Measurements from ENCODE around the gene COL26A1. TPM values are rescaled to one million over a fixed set of nuclear protein-coding genes. Genes with fewer than 3 reads are reported as not detected.

The COL26A1 gene
- total RNA-seq, 1 experiment from 2014 or later: not detected

DNA sequence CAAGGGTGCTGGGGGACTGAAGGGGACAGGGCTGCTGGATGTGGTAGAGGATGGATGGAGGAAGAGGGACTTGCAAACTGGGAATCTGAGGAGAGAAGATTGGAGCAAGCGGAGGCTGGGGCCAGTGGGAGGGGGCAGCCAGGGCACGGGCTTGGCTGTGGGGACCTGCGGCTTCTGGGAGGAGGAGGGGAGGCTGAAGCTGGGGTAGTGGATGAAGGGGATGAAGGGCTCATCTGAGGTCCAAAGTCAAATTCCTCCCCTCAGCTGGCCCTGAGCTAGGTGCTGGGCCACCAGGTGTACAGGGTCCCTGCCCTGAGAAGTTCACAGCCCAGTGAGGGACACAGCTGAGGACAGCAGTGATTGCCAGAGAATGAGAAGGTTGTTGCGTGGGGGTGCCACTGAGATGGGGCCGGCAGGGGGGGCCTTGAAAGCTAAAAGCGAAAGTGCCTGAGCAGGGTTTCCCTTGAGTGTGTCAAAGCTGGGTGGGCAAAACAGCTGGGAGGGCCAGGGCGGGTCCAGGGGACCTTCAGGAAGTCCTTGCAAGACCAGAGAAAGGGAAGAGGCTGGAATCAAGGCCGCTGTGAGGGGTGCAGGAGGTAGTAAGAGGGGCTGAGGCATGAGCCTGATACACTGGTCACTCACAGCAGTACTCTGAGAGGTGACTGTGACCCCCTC is 191.2 kb downstream of the COL26A1 start:
- H3K4me1 ChIP-seq (ENCODE audit: low read length): no peaks in the 10 kb centered on the region
- DNase-seq: no peak
- no peaks in the 10 kb centered on the region for H3K36me3 ChIP-seq (ENCODE audit: insufficient read depth, low read length)
- H3K9ac ChIP-seq (ENCODE audit: low read length): no peak overlapping the region
- no peak overlapping the region for H2AFZ ChIP-seq (ENCODE audit: low read length)
- H3K27ac ChIP-seq (ENCODE audit: low read length): no peak overlapping the region
- no peak overlapping the region for H3K4me3 ChIP-seq (ENCODE audit: low read length)
- no peak overlapping the region for H3K4me2 ChIP-seq (ENCODE audit: low read depth, low read length, poor library complexity, severe bottlenecking)
- H3K27me3 ChIP-seq (ENCODE audit: low read length): no peaks in the 10 kb centered on the region
- H3K9me2 ChIP-seq (replicated peaks; ENCODE audit: insufficient read depth, low read length): no peaks in the 10 kb centered on the region
- no peaks in the 10 kb centered on the region for H4K20me1 ChIP-seq (ENCODE audit: insufficient read depth, low read depth, low read length)
- no peaks in the 10 kb centered on the region for H3K79me2 ChIP-seq (ENCODE audit: low read length)
- no peaks in the 10 kb centered on the region for H3K9me3 ChIP-seq (ENCODE audit: low read length)

DNA sequence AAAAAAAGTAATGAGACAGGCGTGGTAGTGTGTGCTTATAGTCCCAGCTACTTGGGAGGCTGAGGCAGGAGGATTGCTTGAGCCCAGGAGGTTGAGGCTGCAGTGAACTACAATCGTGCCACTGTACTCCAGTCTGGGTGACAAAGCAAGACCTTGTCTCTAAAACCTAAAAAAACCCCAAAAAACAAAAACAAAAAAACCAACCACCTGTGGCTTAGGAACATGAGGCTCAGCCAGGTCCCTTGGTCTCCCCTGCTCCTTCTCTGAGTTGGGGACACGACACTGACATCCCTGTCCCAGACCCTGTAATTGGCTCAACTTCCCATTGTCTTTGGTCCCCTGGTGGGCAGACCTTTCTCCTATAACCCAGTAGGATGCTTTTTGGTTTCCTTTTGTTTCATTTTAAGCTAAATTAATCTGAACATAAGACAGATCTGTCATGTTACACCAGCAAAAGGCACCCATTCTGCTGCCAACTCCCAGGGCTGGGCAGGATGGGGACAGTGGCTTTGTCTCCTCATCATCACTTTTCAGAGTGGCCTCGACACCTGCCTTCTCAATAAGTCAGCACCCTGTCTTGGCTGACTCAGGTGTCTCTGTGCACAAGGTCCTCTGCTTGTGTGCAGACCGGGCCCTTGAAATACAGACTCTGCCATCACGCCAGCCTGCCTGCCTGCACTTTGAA is 192.1 kb downstream of the COL26A1 start:
- Histone ChIP-seq H3K36me3 (ENCODE audit: insufficient read depth, low read length) (no peaks in the 10 kb centered on the region), H3K9me2 (replicated peaks; ENCODE audit: insufficient read depth, low read length) (no peaks in the 10 kb centered on the region), H3K4me2 (ENCODE audit: low read depth, low read length, poor library complexity, severe bottlenecking) (no peak overlapping the region), H3K4me1 (ENCODE audit: low read length) (no peaks in the 10 kb centered on the region), H4K20me1 (ENCODE audit: insufficient read depth, low read depth, low read length) (no peaks in the 10 kb centered on the region), H3K4me3 (ENCODE audit: low read length) (no peak overlapping the region), H3K27ac (ENCODE audit: low read length) (no peak overlapping the region), H3K9me3 (ENCODE audit: low read length) (no peaks in the 10 kb centered on the region), H3K79me2 (ENCODE audit: low read length) (no peaks in the 10 kb centered on the region), H2AFZ (ENCODE audit: low read length) (no peak overlapping the region), H3K27me3 (ENCODE audit: low read length) (no peaks in the 10 kb centered on the region), H3K9ac (ENCODE audit: low read length) (no peak overlapping the region)
- no peak for DNase-seq

GRCh38 chr7:101555269-101555920 is 192.7 kb downstream of the COL26A1 start:
- Histone ChIP-seq H3K9me2 (replicated peaks; ENCODE audit: insufficient read depth, low read length) (no peaks in the 10 kb centered on the region), H3K9me3 (ENCODE audit: low read length) (no peaks in the 10 kb centered on the region), H3K4me3 (ENCODE audit: low read length) (no peak overlapping the region), H3K4me1 (ENCODE audit: low read length) (no peaks in the 10 kb centered on the region), H3K27ac (ENCODE audit: low read length) (no peak overlapping the region), H3K4me2 (ENCODE audit: low read depth, low read length, poor library complexity, severe bottlenecking) (no peak overlapping the region), H3K79me2 (ENCODE audit: low read length) (no peaks in the 10 kb centered on the region), H3K9ac (ENCODE audit: low read length) (no peak overlapping the region), H2AFZ (ENCODE audit: low read length) (no peak overlapping the region), H4K20me1 (ENCODE audit: insufficient read depth, low read depth, low read length) (no peaks in the 10 kb centered on the region), H3K27me3 (ENCODE audit: low read length) (no peaks in the 10 kb centered on the region), H3K36me3 (ENCODE audit: insufficient read depth, low read length) (no peaks in the 10 kb centered on the region)
- no peak for DNase-seq

DNA sequence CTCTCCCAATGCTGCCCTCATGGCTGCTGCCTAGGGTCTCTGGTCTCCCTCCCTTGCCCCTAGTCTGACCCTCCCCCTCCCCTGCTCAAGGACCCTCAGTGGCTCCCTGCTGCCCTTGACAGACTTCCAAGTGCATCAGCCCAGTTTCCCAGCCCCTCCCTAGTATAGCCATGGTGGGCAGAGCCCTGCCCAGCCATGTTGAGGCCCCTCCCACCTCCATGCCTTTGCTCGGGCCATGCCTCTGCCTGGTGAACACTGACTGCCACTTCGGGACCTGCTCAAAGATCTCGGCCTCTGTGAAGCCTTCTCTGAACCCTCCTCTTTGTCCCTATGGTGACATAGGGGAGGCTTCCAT is 193.2 kb downstream of the COL26A1 start:
- H3K79me2 ChIP-seq (ENCODE audit: low read length): no peaks in the 10 kb centered on the region
- no peaks in the 10 kb centered on the region for H3K36me3 ChIP-seq (ENCODE audit: insufficient read depth, low read length)
- no peak overlapping the region for H3K4me3 ChIP-seq (ENCODE audit: low read length)
- H4K20me1 ChIP-seq (ENCODE audit: insufficient read depth, low read depth, low read length): no peaks in the 10 kb centered on the region
- H3K27ac ChIP-seq (ENCODE audit: low read length): no peak overlapping the region
- no peaks in the 10 kb centered on the region for H3K9me3 ChIP-seq (ENCODE audit: low read length)
- H3K4me1 ChIP-seq (ENCODE audit: low read length): no peaks in the 10 kb centered on the region
- no peak overlapping the region for H2AFZ ChIP-seq (ENCODE audit: low read length)
- H3K9me2 ChIP-seq (replicated peaks; ENCODE audit: insufficient read depth, low read length): no peaks in the 10 kb centered on the region
- H3K4me2 ChIP-seq (ENCODE audit: low read depth, low read length, poor library complexity, severe bottlenecking): no peak overlapping the region
- H3K27me3 ChIP-seq (ENCODE audit: low read length): no peaks in the 10 kb centered on the region
- no peak overlapping the region for H3K9ac ChIP-seq (ENCODE audit: low read length)
- no peak for DNase-seq

DNA sequence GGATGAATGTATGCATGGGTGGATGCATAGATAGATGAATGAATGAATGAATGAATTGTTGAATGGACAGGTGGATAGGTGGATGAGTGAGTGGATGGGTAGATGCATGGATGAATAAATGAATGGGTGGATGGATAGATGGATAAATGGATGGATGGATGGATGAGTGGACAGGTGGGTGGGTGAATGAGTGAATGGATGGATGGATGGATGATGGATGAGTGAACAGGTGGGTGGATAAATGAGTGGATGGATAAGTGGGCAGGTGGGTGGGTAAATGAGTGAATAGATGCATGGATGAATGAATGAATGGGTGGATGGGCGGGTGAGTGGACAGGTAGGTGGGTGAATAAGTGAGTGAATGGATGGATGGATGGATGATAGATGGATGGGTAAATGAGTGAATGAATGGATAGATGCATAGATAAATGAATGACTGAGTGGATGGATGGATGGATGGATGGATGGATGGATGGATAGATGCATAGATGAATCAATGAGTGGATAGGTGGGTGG is 193.8 kb downstream of the COL26A1 start:
- H3K4me3 ChIP-seq (ENCODE audit: low read length): no peak overlapping the region
- H2AFZ ChIP-seq (ENCODE audit: low read length): no peak overlapping the region
- no peak overlapping the region for H3K27ac ChIP-seq (ENCODE audit: low read length)
- H3K9me2 ChIP-seq (replicated peaks; ENCODE audit: insufficient read depth, low read length): no peaks in the 10 kb centered on the region
- H3K36me3 ChIP-seq (ENCODE audit: insufficient read depth, low read length): no peaks in the 10 kb centered on the region
- no peaks in the 10 kb centered on the region for H3K9me3 ChIP-seq (ENCODE audit: low read length)
- no peaks in the 10 kb centered on the region for H3K4me1 ChIP-seq (ENCODE audit: low read length)
- no peaks in the 10 kb centered on the region for H3K79me2 ChIP-seq (ENCODE audit: low read length)
- H3K9ac ChIP-seq (ENCODE audit: low read length): no peak overlapping the region
- H3K4me2 ChIP-seq (ENCODE audit: low read depth, low read length, poor library complexity, severe bottlenecking): no peak overlapping the region
- no peaks in the 10 kb centered on the region for H4K20me1 ChIP-seq (ENCODE audit: insufficient read depth, low read depth, low read length)
- no peaks in the 10 kb centered on the region for H3K27me3 ChIP-seq (ENCODE audit: low read length)
- no peak for DNase-seq

DNA sequence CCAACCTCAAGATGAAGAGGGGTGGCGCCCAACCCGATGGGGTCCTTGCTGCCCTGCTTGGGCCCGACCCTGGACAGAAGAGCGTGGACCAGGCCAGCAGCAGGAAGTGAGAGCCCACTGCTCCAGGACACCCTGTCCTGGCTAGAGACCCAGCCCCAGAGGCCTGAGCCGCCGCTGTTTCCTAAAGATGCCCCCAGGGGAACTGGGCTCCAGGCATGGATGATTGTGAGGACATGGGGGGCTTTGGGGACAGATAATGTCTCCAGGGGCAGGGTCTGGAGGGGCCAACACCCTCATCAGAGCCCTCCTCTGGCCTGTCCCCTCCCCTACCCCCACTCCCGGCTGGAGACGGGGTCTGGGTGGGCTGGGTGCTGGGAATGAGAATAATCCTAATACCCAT is 194.7 kb downstream of the COL26A1 start:
- Histone ChIP-seq H3K4me2 (ENCODE audit: low read depth, low read length, poor library complexity, severe bottlenecking) (no peak overlapping the region), H3K4me1 (ENCODE audit: low read length) (no peaks in the 10 kb centered on the region), H4K20me1 (ENCODE audit: insufficient read depth, low read depth, low read length) (no peaks in the 10 kb centered on the region), H3K9ac (ENCODE audit: low read length) (no peak overlapping the region), H3K36me3 (ENCODE audit: insufficient read depth, low read length) (no peaks in the 10 kb centered on the region), H2AFZ (ENCODE audit: low read length) (no peak overlapping the region), H3K27me3 (ENCODE audit: low read length) (no peaks in the 10 kb centered on the region), H3K79me2 (ENCODE audit: low read length) (no peaks in the 10 kb centered on the region), H3K4me3 (ENCODE audit: low read length) (no peak overlapping the region), H3K27ac (ENCODE audit: low read length) (no peak overlapping the region), H3K9me2 (replicated peaks; ENCODE audit: insufficient read depth, low read length) (no peaks in the 10 kb centered on the region), H3K9me3 (ENCODE audit: low read length) (no peaks in the 10 kb centered on the region)
- no peak for DNase-seq

GRCh38 chr7:101557978-101558741 is 195.5 kb downstream of the COL26A1 start:
- H3K9ac ChIP-seq (ENCODE audit: low read length): no peak overlapping the region
- DNase-seq: no peak

More at GRCh38 chr7:101557978-101558741, 195.5 kb downstream of the COL26A1 start:
- Histone ChIP-seq H3K4me1 (ENCODE audit: low read length) (no peaks in the 10 kb centered on the region), H3K36me3 (ENCODE audit: insufficient read depth, low read length) (no peaks in the 10 kb centered on the region), H4K20me1 (ENCODE audit: insufficient read depth, low read depth, low read length) (no peaks in the 10 kb centered on the region), H3K27me3 (ENCODE audit: low read length) (no peaks in the 10 kb centered on the region), H2AFZ (ENCODE audit: low read length) (no peak overlapping the region), H3K9me3 (ENCODE audit: low read length) (no peaks in the 10 kb centered on the region), H3K4me2 (ENCODE audit: low read depth, low read length, poor library complexity, severe bottlenecking) (no peak overlapping the region), H3K27ac (ENCODE audit: low read length) (no peak overlapping the region), H3K9me2 (replicated peaks; ENCODE audit: insufficient read depth, low read length) (no peaks in the 10 kb centered on the region), H3K79me2 (ENCODE audit: low read length) (no peaks in the 10 kb centered on the region), H3K4me3 (ENCODE audit: low read length) (no peak overlapping the region)

Measured in Karpas-422 (cell line).